Stimulated activated CD4-positive, alpha-beta T cell treated with anti-CD3 and anti-CD28 coated beads, Interleukin-4, amount 100 ng/mL, for 24 hours (primary cell): ENCODE results near the gene AKAP6.

Experiments used
- DNase-seq: peaks from one replicate; pipeline ENCODE4 v3.0.0-alpha.2; 2020

The AKAP6 gene

GRCh38 chr14:32329146-32329545, at the start of gene AKAP6:
AKAP6 (plus strand) TSS chr14:32329298; CDS start chr14:32433494, 104,196 bp downstream.
- DNase-seq, result no peak

- no peak for DNase-seq
Measured at GRCh38 chr14:32286602-32287001, 42.5 kb upstream of the AKAP6 start.

- DNase-seq, result no peak
Measured at GRCh38 chr14:32296366-32296765, 32.7 kb upstream of the AKAP6 start.

- no peak for DNase-seq
Measured at GRCh38 chr14:32298346-32298745, 30.8 kb upstream of the AKAP6 start.

GRCh38 chr14:32300136-32300535, 29.0 kb upstream of the AKAP6 start:
- DNase-seq, result no peak

- no peak for DNase-seq
Measured at GRCh38 chr14:32303865-32304264, 25.2 kb upstream of the AKAP6 start.

- DNase-seq, result no peak
Measured at GRCh38 chr14:32304296-32304695, 24.8 kb upstream of the AKAP6 start.

GRCh38 chr14:32306549-32306948, 22.5 kb upstream of the AKAP6 start:
- DNase-seq, result no peak

- DNase-seq, result no peak
Measured at GRCh38 chr14:32307881-32308582, 21.1 kb upstream of the AKAP6 start.

- DNase-seq, result no peak
Measured at GRCh38 chr14:32310876-32311275, 18.2 kb upstream of the AKAP6 start.

- DNase-seq, result no peak
Measured at GRCh38 chr14:32311294-32312009, 17.6 kb upstream of the AKAP6 start.

GRCh38 chr14:32312010-32312331, 17.1 kb upstream of the AKAP6 start:
- DNase-seq, result no peak

GRCh38 chr14:32313844-32314376, 15.2 kb upstream of the AKAP6 start:
- no peak for DNase-seq

GRCh38 chr14:32318087-32318795, 10.9 kb upstream of the AKAP6 start:
- DNase-seq, result no peak

GRCh38 chr14:32319368-32320049, 9.6 kb upstream of the AKAP6 start:
- DNase-seq, result no peak

- DNase-seq, result no peak
Measured at GRCh38 chr14:32324601-32325000, 4.5 kb upstream of the AKAP6 start.

GRCh38 chr14:32327255-32327961, 1.7 kb upstream of the AKAP6 start:
- DNase-seq, result no peak

- DNase-seq, result no peak
Measured at GRCh38 chr14:32329690-32330285, 690 bp downstream of the AKAP6 start.

GRCh38 chr14:32330351-32331111, 1.4 kb downstream of the AKAP6 start:
- no peak for DNase-seq

GRCh38 chr14:32331206-32331605, 2.1 kb downstream of the AKAP6 start:
- DNase-seq, result no peak
